A549 (cell line): ENCODE results near the gene IQCE. TPM values are rescaled to one million over a fixed set of nuclear protein-coding genes. Genes with fewer than 3 reads are reported as not detected.

Experiments used
- ATAC-seq, 2 experiments: fragments of 200-7000 bp in 1 of 2; fragments of >200 bp in 1 of 2; cut with Nextera tagmentation in 1 of 2; cut with Tn5 transposase in 1 of 2; 3 replicates each; pipeline versions ENCODE4 v1.8.0 to v1.9.1; 2018 to 2020; ENCODE audit warnings: mild to moderate bottlenecking in 1 of 2, moderate library complexity in 1 of 2
- CTCF ChIA-PET: fragments of 300-600 bp; sonication (Branson Sonifier 250); formaldehyde crosslinking; extraction: SDS; loops from one replicate; lab custom pipeline; 2021; ENCODE audit warnings: antibody characterized with exemption, inconsistent platforms; lab: Yijun Ruan, JAX
- POLR2A ChIA-PET: fragments of 350-600 bp; formaldehyde crosslinking; extraction: SDS; loops from one replicate; lab custom pipeline; 2021; ENCODE audit warnings: antibody characterized with exemption, inconsistent platforms; lab: Yijun Ruan, JAX
- DNase-seq, 2 experiments: peaks; one replicate each; pipeline versions ENCODE4 v3.0.0 to v3.0.0-alpha.2; 2011 to 2016; ENCODE audit warnings: low read depth in 1 of 2, low spot score in 1 of 2
- FAIRE-seq: peaks from 2 replicates; lab custom pipeline; 2011; peaks lifted over from hg19 to GRCh38; lab: Jason Lieb, UNC
- H3K27ac ChIP-seq, 2 experiments: fragments of >200 bp; sonication (Bioruptor Twin); formaldehyde crosslinking; 3 replicates each; pipeline ENCODE4 v1.5.1; 2016 to 2017
- H3K4me1 ChIP-seq: fragments of >200 bp; sonication (Bioruptor Twin); formaldehyde crosslinking; 3 replicates; pipeline ENCODE4 v1.6.1; 2016
- H3K4me2 ChIP-seq: fragments of >200 bp; sonication (Bioruptor Twin); formaldehyde crosslinking; 3 replicates; pipeline ENCODE4 v1.6.1; 2016
- H3K4me3 ChIP-seq: fragments of >200 bp; sonication (Bioruptor Twin); formaldehyde crosslinking; 3 replicates; pipeline ENCODE4 v1.5.1; 2016
- H3K9me3 ChIP-seq: fragments of >200 bp; sonication (Bioruptor Twin); formaldehyde crosslinking; 3 replicates; pipeline ENCODE4 v1.6.1; 2016
- ATOH8 ChIP-seq: fragments of 250-450 bp; sonication (Bioruptor Pico); IDR thresholded peaks from 2 replicates; pipeline ENCODE4 v1.5.0; 2020; ENCODE audit warnings: low read depth, mild to moderate bottlenecking, moderate library complexity
- BHLHE40 ChIP-seq: IDR thresholded peaks from 2 replicates; pipeline ENCODE4 v1.6.1; 2012; ENCODE audit warnings: low read depth, low read length, inconsistent platforms
- CBX8 ChIP-seq: fragments of 200-600 bp; sonication (generic); IDR thresholded peaks from 2 replicates; pipeline ENCODE4 v1.6.1; 2016
- CEBPB ChIP-seq, 2 experiments: fragments of >200 bp in 1 of 2; sonication (Bioruptor Twin) in 1 of 2; formaldehyde crosslinking in 1 of 2; IDR thresholded peaks; 2 replicates each; pipeline ENCODE4 v1.6.1; 2012 to 2016
- CHD2 ChIP-seq: fragments of 150-350 bp; IDR thresholded peaks from 2 replicates; pipeline ENCODE4 v1.6.1; 2014; ENCODE audit warnings: low read length; ENCODE audit not compliant: partially characterized antibody
- CHD4 ChIP-seq: fragments of 200-600 bp; sonication (generic); IDR thresholded peaks from 2 replicates; pipeline ENCODE4 v1.6.1; 2016; ENCODE audit warnings: antibody characterized with exemption, mild to moderate bottlenecking, borderline replicate concordance
- EHF ChIP-seq: fragments of 250-450 bp; sonication (Bioruptor Pico); IDR thresholded peaks from 2 replicates; pipeline ENCODE4 v1.5.0; 2020; ENCODE audit warnings: mild to moderate bottlenecking
- EHMT2 ChIP-seq: fragments of 200-600 bp; sonication (generic); IDR thresholded peaks from 2 replicates; pipeline ENCODE4 v1.6.1; 2016; ENCODE audit warnings: antibody characterized with exemption, low read depth, mild to moderate bottlenecking, moderate library complexity
- ELK1 ChIP-seq: fragments of 150-350 bp; IDR thresholded peaks from 2 replicates; pipeline ENCODE4 v1.6.1; 2014; ENCODE audit warnings: low read depth, mild to moderate bottlenecking, low read length
- FOSL2 ChIP-seq, 2 experiments: fragments of 450-650 bp in 1 of 2; fragments of >200 bp in 1 of 2; sonication (Bioruptor Twin) in 1 of 2; formaldehyde crosslinking; IDR thresholded peaks; 2 replicates each; pipeline versions ENCODE4 v1.5.0 to v1.6.1; 2016 to 2020; ENCODE audit warnings: mild to moderate bottlenecking in 1 of 2, moderate library complexity in 1 of 2
- GATA3 ChIP-seq: IDR thresholded peaks from 2 replicates; pipeline ENCODE4 v1.6.1; 2012; ENCODE audit warnings: borderline replicate concordance
- HDAC2 ChIP-seq: fragments of 200-600 bp; sonication (generic); IDR thresholded peaks from 2 replicates; pipeline ENCODE4 v1.6.1; 2016
- HOXB13 ChIP-seq: fragments of 250-450 bp; sonication (Bioruptor Pico); IDR thresholded peaks from 2 replicates; pipeline ENCODE4 v1.5.0; 2020; ENCODE audit warnings: low read depth, mild to moderate bottlenecking, moderate library complexity
- HOXB5 ChIP-seq: fragments of 250-450 bp; sonication (Bioruptor Pico); IDR thresholded peaks from 2 replicates; pipeline ENCODE4 v1.5.0; 2020; ENCODE audit warnings: mild to moderate bottlenecking, moderate library complexity
- JUN ChIP-seq, 2 experiments: fragments of >200 bp; sonication (Bioruptor Twin); formaldehyde crosslinking; IDR thresholded peaks; 2 replicates in 1 of 2; 3 replicates in 1 of 2; pipeline ENCODE4 v1.6.1; 2016 to 2017
- JUNB ChIP-seq: fragments of >200 bp; sonication (Bioruptor Twin); formaldehyde crosslinking; IDR thresholded peaks from 2 replicates; pipeline ENCODE4 v1.6.1; 2016
- KDM5A ChIP-seq: fragments of 200-600 bp; sonication (generic); IDR thresholded peaks from 2 replicates; pipeline ENCODE4 v1.6.1; 2016; ENCODE audit warnings: antibody characterized with exemption, mild to moderate bottlenecking
- MAX ChIP-seq: IDR thresholded peaks from 2 replicates; pipeline ENCODE4 v1.6.1; 2012
- MAZ ChIP-seq: fragments of 150-350 bp; IDR thresholded peaks from 2 replicates; pipeline ENCODE4 v1.6.1; 2014; ENCODE audit warnings: antibody characterized with exemption, low read depth, low read length, borderline replicate concordance
- PHF8 ChIP-seq: fragments of 200-600 bp; sonication (generic); IDR thresholded peaks from 2 replicates; pipeline ENCODE4 v1.6.1; 2016; ENCODE audit warnings: low read depth, mild to moderate bottlenecking, antibody characterized with exemption, moderate library complexity, borderline replicate concordance
- POLR2A ChIP-seq: IDR thresholded peaks from 2 replicates; pipeline ENCODE4 v1.6.1; 2012; ENCODE audit warnings: mild to moderate bottlenecking, low read length
- POLR2AphosphoS2 ChIP-seq: conservative IDR thresholded peaks from 2 replicates; pipeline ENCODE4 v1.6.1; 2012; ENCODE audit warnings: low read length, improper control_type of control experiment, inconsistent platforms
- RAD21 ChIP-seq, 2 experiments: fragments of >200 bp in 1 of 2; sonication (Bioruptor Twin) in 1 of 2; formaldehyde crosslinking in 1 of 2; IDR thresholded peaks in 1 of 2; conservative IDR thresholded peaks in 1 of 2; 2 replicates in 1 of 2; 3 replicates in 1 of 2; pipeline ENCODE4 v1.6.1; 2012 to 2018; ENCODE audit warnings: inconsistent platforms in 1 of 2
- RCOR1 ChIP-seq: fragments of 150-350 bp; IDR thresholded peaks from 2 replicates; pipeline ENCODE4 v1.6.1; 2014; ENCODE audit warnings: antibody characterized with exemption, low read length, low read depth
- RNF2 ChIP-seq: fragments of 200-600 bp; sonication (generic); IDR thresholded peaks from 2 replicates; pipeline ENCODE4 v1.6.1; 2016; ENCODE audit warnings: low read depth, mild to moderate bottlenecking, antibody characterized with exemption, moderate library complexity, borderline replicate concordance
- WGBS: methylation state at CpG from one replicate; pipeline ENCODE4 v1.1.6; 2017; ENCODE audit errors: missing lambda C conversion rate; 5-methylcytosine and 5-hydroxymethylcytosine counted together
- polyA plus RNA-seq, 4 experiments: library from polyadenylated mRNA; depleted of rRNA in 3 of 4; stranded (reverse); fragments of >200 nt; fragmentation: RNase III in 1 of 4; extraction: RNeasy Plus Mini Kit Qiagen cat#74134 plus additional on column Dnase treatment in 1 of 4; gene quantifications; 2 replicates in 3 of 4; 3 replicates in 1 of 4; pipeline ENCODE4 v1.2.3, GENCODE V29; 2011 to 2017
- TF ChIP-seq, protein P1 (sequence below): fragments of >200 bp; sonication (Bioruptor Twin); formaldehyde crosslinking; IDR thresholded peaks from 3 replicates; pipeline ENCODE4 v1.5.1; 2016

The IQCE gene
- polyA plus RNA-seq, 2 of the 4 experiments (the other 2 are of a cell fraction): 10.6 to 13.0 TPM

GRCh38 chr7:2613098-2613930 lies 54.5 kb downstream of the IQCE start (continued):
- no peak for TF ChIP-seq ELK1
- TF ChIP-seq EHMT2: no peak
- no peak for TF ChIP-seq POLR2A
- no peak for TF ChIP-seq CEBPB (IDR thresholded peaks at IDR 0.05)
- TF ChIP-seq MAX: no peak
- TF ChIP-seq HDAC2: no peak
- TF ChIP-seq JUN (IDR thresholded peaks at IDR 0.05): no peak
- TF ChIP-seq, protein P1, sequence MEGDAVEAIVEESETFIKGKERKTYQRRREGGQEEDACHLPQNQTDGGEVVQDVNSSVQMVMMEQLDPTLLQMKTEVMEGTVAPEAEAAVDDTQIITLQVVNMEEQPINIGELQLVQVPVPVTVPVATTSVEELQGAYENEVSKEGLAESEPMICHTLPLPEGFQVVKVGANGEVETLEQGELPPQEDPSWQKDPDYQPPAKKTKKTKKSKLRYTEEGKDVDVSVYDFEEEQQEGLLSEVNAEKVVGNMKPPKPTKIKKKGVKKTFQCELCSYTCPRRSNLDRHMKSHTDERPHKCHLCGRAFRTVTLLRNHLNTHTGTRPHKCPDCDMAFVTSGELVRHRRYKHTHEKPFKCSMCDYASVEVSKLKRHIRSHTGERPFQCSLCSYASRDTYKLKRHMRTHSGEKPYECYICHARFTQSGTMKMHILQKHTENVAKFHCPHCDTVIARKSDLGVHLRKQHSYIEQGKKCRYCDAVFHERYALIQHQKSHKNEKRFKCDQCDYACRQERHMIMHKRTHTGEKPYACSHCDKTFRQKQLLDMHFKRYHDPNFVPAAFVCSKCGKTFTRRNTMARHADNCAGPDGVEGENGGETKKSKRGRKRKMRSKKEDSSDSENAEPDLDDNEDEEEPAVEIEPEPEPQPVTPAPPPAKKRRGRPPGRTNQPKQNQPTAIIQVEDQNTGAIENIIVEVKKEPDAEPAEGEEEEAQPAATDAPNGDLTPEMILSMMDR: no peak
- no peak for TF ChIP-seq CBX8
- TF ChIP-seq GATA3: no peak

DNA sequence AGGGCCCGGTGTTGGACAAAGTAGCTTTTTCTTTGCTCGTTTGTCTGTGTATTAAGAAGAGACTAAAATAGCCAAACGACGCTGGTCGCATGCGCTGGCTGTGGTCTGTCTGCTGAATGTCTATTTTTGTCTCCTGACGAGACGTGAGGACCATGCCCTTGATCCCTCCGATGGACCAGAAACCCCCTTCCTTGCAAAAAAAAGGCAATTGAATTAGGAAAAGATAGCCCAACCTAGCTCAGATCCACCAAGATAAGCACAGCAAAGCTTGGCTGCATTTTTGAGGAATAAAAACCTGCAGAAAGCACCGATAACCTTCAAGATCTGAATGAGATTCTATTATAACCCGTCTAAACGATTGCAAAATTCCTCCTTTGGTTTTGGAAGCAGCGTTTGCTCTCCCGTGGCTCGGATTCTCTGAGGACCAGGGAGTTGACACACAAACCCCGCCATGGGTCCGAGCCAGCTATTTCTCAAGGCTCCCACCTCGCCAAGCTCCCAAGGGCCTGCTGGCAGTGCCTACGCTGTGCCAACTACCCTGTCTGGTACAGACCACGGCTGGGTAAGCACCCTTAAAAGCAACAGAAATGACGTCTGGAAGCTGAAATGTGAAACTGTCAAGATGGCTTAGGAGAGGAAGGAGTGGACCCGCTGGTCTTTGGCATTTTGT lies 55.3 kb downstream of the IQCE start:
- ChIA-PET CTCF (interaction anchor here (1.7 to 1.9 kb wide), 3 partner anchors 9 to 66 kb away, joined by 4 to 5 read pairs (median 4); no protein-coding TSS in a partner anchor), POLR2A (no interaction called here)
- ATAC-seq: no peak
- no peak for DNase-seq
- WGBS: 80% methylated on average over 22 of the region's 22 CpGs
- no peak for FAIRE-seq
- Histone ChIP-seq H3K27ac (no peak overlapping the region), H3K4me2 (no peak overlapping the region), H3K4me1 (no peaks in the 10 kb centered on the region), H3K4me3 (no peak overlapping the region), H3K9me3 (no peaks in the 10 kb centered on the region)
- TF ChIP-seq PHF8 (no peak), FOSL2 (IDR thresholded peaks at IDR 0.05) (no peak), FOSL2 (CRISPR knock-in tag; IDR thresholded peaks at IDR 0.05) (no peak), EHF (CRISPR knock-in tag) (no peak), POLR2AphosphoS2 (no peak), HOXB13 (CRISPR knock-in tag) (no peak), RCOR1 (no peak), HOXB5 (CRISPR knock-in tag) (no peak), RAD21 (conservative IDR thresholded peaks at IDR 0.05 in 1 of 2, IDR thresholded peaks at IDR 0.05 in 1 of 2) (no peak), JUNB (no peak), ATOH8 (CRISPR knock-in tag) (no peak), HDAC2 (no peak), BHLHE40 (no peak), EHMT2 (no peak), CHD2 (no peak), MAZ (no peak), JUN (IDR thresholded peaks at IDR 0.05) (no peak), RNF2 (no peak), KDM5A (no peak), CHD4 (no peak)
